BLaER1 treated with 17β-estradiol and CSF1 and Interleukin-3, amounts not matched to agents 10 nM and 100 nM (cell line): ENCODE measurements around the gene ITSN1.

Experiments used
- H3K27ac ChIP-seq, 11 experiments: shearing (Covaris generic); formaldehyde crosslinking; 2 replicates each; pipeline ENCODE4 v1.8.1; 2022
- H3K27me3 ChIP-seq, 11 experiments: shearing (Covaris generic); formaldehyde crosslinking; 2 replicates each; pipeline ENCODE4 v1.8.1; 2022
- H3K36me3 ChIP-seq, 11 experiments: shearing (Covaris generic); formaldehyde crosslinking; 2 replicates each; pipeline ENCODE4 v1.8.1; 2022
- H3K4me1 ChIP-seq, 10 experiments: shearing (Covaris generic); formaldehyde crosslinking; 2 replicates each; pipeline ENCODE4 v1.8.1; 2022
- H3K4me2 ChIP-seq, 11 experiments: shearing (Covaris generic); formaldehyde crosslinking; 2 replicates each; pipeline ENCODE4 v1.8.1; 2022
- H3K4me3 ChIP-seq, 10 experiments: shearing (Covaris generic); formaldehyde crosslinking; 2 replicates each; pipeline ENCODE4 v1.8.1; 2022
- H3K9ac ChIP-seq, 11 experiments: shearing (Covaris generic); formaldehyde crosslinking; 2 replicates each; pipeline ENCODE4 v1.8.1; 2022
- H3K9me3 ChIP-seq, 11 experiments: shearing (Covaris generic); formaldehyde crosslinking; replicated peaks in 1 of 11; 2 replicates each; pipeline ENCODE4 v1.8.1; 2022
- H4K20me1 ChIP-seq, 11 experiments: shearing (Covaris generic); formaldehyde crosslinking; 2 replicates each; pipeline ENCODE4 v1.8.1; 2022
- Cebpa-rat ChIP-seq, 11 experiments: shearing (Covaris generic); IDR thresholded peaks; 2 replicates each; pipeline ENCODE4 v1.8.1; 2022

Gene ITSN1

GRCh38 chr21:33751120-33751519 lies 108.8 kb downstream of the ITSN1 start:
- H3K36me3 ChIP-seq: peaks cover 0 to 98% (median 11%) of the 10 kb centered on the region in 11 experiments; a peak in 15 of 22 replicates
- no peak overlapping the region for H3K4me2 ChIP-seq
- no peak overlapping the region for H3K4me3 ChIP-seq
- H3K9me3 ChIP-seq: peaks cover 14 to 16% (median 15%) of the 10 kb centered on the region in 11 experiments
- H3K9ac ChIP-seq: no peak overlapping the region
- no peak for TF ChIP-seq Cebpa-rat (IDR thresholded peaks at IDR 0.05)
- no peaks in the 10 kb centered on the region for H4K20me1 ChIP-seq
- H3K27ac ChIP-seq: no peak overlapping the region
- H3K4me1 ChIP-seq: peaks cover 0 to 5% (median 0%) of the 10 kb centered on the region in 10 experiments; a peak in 2 of 20 replicates
- no peaks in the 10 kb centered on the region for H3K27me3 ChIP-seq

DNA sequence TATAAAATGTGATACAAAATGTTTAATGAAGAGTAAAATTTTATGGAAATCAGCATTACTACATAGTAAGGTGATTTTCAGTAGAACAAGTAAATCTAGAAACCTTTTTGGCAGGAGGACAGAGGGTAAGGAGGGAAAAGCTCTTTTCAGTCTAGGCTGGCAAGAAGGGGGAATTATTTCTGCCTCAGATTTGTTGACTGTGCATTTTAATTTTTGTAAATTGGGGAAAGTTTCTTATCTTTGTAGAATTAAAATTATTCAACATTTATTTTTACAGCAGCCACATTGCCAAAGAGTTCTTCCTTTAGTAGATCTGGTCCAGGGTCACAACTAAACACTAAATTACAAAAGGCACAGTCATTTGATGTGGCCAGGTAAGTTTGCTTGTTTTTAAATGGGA lies 109.2 kb downstream of the ITSN1 start:
- Histone ChIP-seq H3K4me3 (no peak overlapping the region), H3K9me3 (peaks cover 10 to 12% (median 11%) of the 10 kb centered on the region in 11 experiments), H3K9ac (no peak overlapping the region), H3K27ac (no peak overlapping the region), H3K27me3 (no peaks in the 10 kb centered on the region), H3K4me1 (peaks cover 0 to 5% (median 0%) of the 10 kb centered on the region in 10 experiments; a peak in 2 of 20 replicates), H3K4me2 (no peak overlapping the region), H4K20me1 (no peaks in the 10 kb centered on the region), H3K36me3 (peaks cover 0 to 98% (median 7%) of the 10 kb centered on the region in 11 experiments; a peak in 13 of 22 replicates)
- no peak for TF ChIP-seq Cebpa-rat (IDR thresholded peaks at IDR 0.05)

- Histone ChIP-seq H3K4me3 (no peak overlapping the region), H3K4me2 (no peak overlapping the region), H3K27ac (no peak overlapping the region), H3K36me3 (peaks cover 0 to 98% (median 3%) of the 10 kb centered on the region in 11 experiments; a peak in 8 of 22 replicates), H3K9ac (no peak overlapping the region), H3K4me1 (peaks cover 0 to 5% (median 0%) of the 10 kb centered on the region in 10 experiments; a peak in 2 of 20 replicates), H4K20me1 (no peaks in the 10 kb centered on the region), H3K9me3 (peaks cover 3 to 4% (median 4%) of the 10 kb centered on the region in 11 experiments; a peak in 17 of 22 replicates), H3K27me3 (no peaks in the 10 kb centered on the region)
- TF ChIP-seq Cebpa-rat (IDR thresholded peaks at IDR 0.05): no peak
These were observed 110.0 kb downstream of the ITSN1 start for GRCh38 chr21:33752260-33752659.

DNA sequence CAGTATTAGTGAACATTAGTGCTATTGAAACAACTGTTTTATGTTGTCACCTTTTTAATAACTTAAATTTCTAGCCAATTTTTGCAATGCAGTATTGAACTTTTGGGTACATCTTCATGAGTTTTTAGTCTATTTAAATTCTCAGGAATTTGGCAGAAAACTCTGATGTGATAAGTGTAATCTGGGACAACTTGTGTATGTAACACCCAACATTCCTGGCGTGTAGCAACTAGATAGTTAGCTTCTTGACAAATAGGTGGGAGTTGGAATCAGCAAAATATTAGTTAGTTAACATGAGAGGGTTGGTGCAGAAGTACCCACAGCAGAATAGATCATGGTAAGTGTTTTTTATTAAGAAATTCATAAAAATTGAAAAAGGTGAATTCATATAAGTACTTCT lies 111.6 kb downstream of the ITSN1 start:
- no peaks in the 10 kb centered on the region for H3K9me3 ChIP-seq
- no peaks in the 10 kb centered on the region for H3K27me3 ChIP-seq
- H3K4me3 ChIP-seq: no peak overlapping the region
- peaks cover 0 to 9% (median 0%) of the 10 kb centered on the region in 10 experiments; a peak in 3 of 20 replicates for H3K4me1 ChIP-seq
- H3K36me3 ChIP-seq: peaks cover 0 to 97% (median 0%) of the 10 kb centered on the region in 11 experiments; a peak in 7 of 22 replicates
- no peak overlapping the region for H3K9ac ChIP-seq
- H3K27ac ChIP-seq: no peak overlapping the region
- TF ChIP-seq Cebpa-rat (IDR thresholded peaks at IDR 0.05): no peak
- no peak overlapping the region for H3K4me2 ChIP-seq
- no peaks in the 10 kb centered on the region for H4K20me1 ChIP-seq

DNA sequence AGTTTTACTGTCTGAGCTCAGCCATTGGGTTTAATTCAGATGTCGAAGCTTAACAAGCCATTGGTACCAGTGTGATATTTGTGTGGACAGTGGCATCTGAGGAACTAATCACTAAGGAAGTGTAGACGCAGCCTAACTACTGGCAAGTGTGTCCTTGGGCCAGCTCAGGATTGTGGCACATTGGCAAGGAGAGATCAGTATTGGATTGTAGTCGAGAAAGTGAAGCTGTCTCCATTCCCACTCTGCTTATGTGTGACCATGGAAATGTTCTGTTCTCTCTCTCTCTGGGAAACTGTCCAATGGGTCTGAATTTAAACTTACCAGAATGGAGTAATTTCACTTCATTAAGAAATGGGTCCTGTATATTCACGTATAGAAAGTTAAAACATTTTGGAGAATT lies 112.2 kb downstream of the ITSN1 start:
- Histone ChIP-seq H3K36me3 (peaks cover 0 to 97% (median under 1%) of the 10 kb centered on the region in 11 experiments; a peak in 7 of 22 replicates), H3K4me2 (no peak overlapping the region), H3K9me3 (no peaks in the 10 kb centered on the region), H3K27ac (no peak overlapping the region), H4K20me1 (no peaks in the 10 kb centered on the region), H3K4me3 (no peak overlapping the region), H3K4me1 (peaks cover 0 to 13% (median 0%) of the 10 kb centered on the region in 10 experiments; a peak in 4 of 20 replicates), H3K27me3 (no peaks in the 10 kb centered on the region), H3K9ac (no peak overlapping the region)
- no peak for TF ChIP-seq Cebpa-rat (IDR thresholded peaks at IDR 0.05)

DNA sequence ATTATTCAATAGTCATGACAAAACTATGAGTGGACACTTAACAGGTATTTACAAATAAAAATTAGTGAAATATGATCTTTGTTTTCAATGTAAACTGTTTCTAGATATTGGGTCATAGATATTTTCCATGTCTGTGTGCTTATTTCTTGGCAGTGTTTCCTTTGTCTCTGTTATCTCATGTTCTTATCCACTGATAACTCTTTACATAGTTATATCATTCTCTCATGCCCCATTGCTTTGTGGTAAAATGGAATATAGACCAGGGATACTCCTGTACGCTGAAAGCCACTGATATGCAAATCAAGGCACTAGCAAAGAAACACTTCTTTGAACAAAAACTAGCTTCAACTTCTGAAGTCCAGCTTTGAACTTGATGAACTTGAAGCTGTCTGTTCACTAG lies 113.1 kb downstream of the ITSN1 start:
- TF ChIP-seq Cebpa-rat (IDR thresholded peaks at IDR 0.05): no peak
- Histone ChIP-seq H3K27me3 (no peaks in the 10 kb centered on the region), H3K9me3 (no peaks in the 10 kb centered on the region), H3K4me2 (no peak overlapping the region), H3K36me3 (peaks cover 0 to 95% (median 0%) of the 10 kb centered on the region in 11 experiments; a peak in 7 of 22 replicates), H4K20me1 (no peaks in the 10 kb centered on the region), H3K4me1 (peaks cover 0 to 22% (median 0%) of the 10 kb centered on the region in 10 experiments; a peak in 6 of 20 replicates), H3K27ac (no peak overlapping the region), H3K4me3 (no peak overlapping the region), H3K9ac (no peak overlapping the region)

DNA sequence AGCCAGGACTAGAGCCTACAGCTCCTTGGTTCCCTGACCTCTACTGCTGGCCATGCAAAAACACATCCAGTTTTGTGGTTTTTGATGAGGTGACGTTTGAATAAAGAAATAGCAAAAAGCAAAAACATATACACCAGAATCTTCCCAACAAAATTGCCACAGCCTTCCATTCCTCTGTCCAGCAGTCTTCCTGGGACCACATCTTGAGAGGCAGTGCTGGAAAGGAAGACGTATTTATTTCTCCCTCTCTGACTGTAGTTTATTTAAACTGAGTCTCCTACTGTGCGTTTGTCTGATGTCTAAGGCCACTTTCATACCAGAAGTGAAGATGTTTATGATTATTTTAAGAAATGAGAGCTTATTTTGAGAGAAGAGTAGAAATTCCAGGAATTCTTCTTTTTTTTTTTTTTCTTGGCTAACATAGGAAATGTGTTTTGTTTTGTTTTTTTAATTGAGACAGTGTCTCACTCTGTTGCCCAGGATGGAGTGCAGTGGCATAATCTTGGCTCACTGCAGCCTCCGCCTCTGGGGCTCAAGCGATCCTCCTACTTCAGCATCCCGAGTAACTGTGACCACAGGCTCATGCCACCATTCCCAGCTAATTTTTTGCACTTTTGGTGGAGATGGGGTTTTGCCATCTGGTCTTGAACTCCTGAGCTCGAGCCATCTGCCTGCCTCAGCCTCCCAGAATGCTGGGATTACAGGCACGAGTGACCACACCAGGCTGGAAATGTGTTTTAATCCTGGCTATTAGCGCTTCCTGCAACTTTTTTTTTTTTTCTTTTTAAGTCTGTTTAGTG lies 118.5 kb downstream of the ITSN1 start:
- no peak for TF ChIP-seq Cebpa-rat (IDR thresholded peaks at IDR 0.05)
- peak overlapping the region in 2 of 11 experiments; percentile 41 to 47; a peak in 4 of 22 replicates for H3K9ac ChIP-seq
- H3K36me3 ChIP-seq: peaks cover 0 to 79% (median 5%) of the 10 kb centered on the region in 11 experiments; a peak in 10 of 22 replicates
- peak overlapping the region in 5 of 11 experiments; percentile 44 to 71 (median 53); a peak in 9 of 22 replicates for H3K4me2 ChIP-seq
- no peaks in the 10 kb centered on the region for H4K20me1 ChIP-seq
- H3K27me3 ChIP-seq: no peaks in the 10 kb centered on the region
- no peak overlapping the region for H3K4me3 ChIP-seq
- no peaks in the 10 kb centered on the region for H3K9me3 ChIP-seq
- H3K27ac ChIP-seq: peak overlapping the region in 4 of 11 experiments; percentile 8 to 67 (median 44); a peak in 7 of 22 replicates
- H3K4me1 ChIP-seq: peaks cover 0 to 64% (median 11%) of the 10 kb centered on the region in 10 experiments; a peak in 14 of 20 replicates

- Histone ChIP-seq H3K4me1 (peaks cover 0 to 64% (median 11%) of the 10 kb centered on the region in 10 experiments; a peak in 14 of 20 replicates), H3K9ac (peak overlapping the region in 2 of 11 experiments; percentile 41 to 47; a peak in 4 of 22 replicates), H3K9me3 (no peaks in the 10 kb centered on the region), H3K36me3 (peaks cover 0 to 79% (median 9%) of the 10 kb centered on the region in 11 experiments; a peak in 12 of 22 replicates), H3K4me3 (no peak overlapping the region), H3K27me3 (no peaks in the 10 kb centered on the region), H4K20me1 (no peaks in the 10 kb centered on the region), H3K27ac (peak overlapping the region in 5 of 11 experiments; percentile 7 to 67 (median 34); a peak in 7 of 22 replicates), H3K4me2 (peak overlapping the region in 6 of 11 experiments; percentile 14 to 71 (median 52); a peak in 10 of 22 replicates)
- TF ChIP-seq Cebpa-rat (IDR thresholded peaks at IDR 0.05): no peak
These were observed 119.2 kb downstream of the ITSN1 start for GRCh38 chr21:33761441-33762036.
